GM12875 (cell line): ENCODE measurements around the gene GASK1A.
"Not testable (repeated sequence)": the region's sequence is repeated elsewhere in the genome, so short reads cannot be mapped to it uniquely, and the experiment has no call there.

Experiments used
- H3K4me3 ChIP-seq: one replicate; pipeline ENCODE4 v1.5.1; 2011; ENCODE audit warnings: low read depth, low read length, control low read depth
- CTCF ChIP-seq: IDR thresholded peaks from 2 replicates; pipeline ENCODE4 v1.5.1; 2011; ENCODE audit warnings: low read depth, mild to moderate bottlenecking, control low read depth, inconsistent platforms, low read length, moderate library complexity, borderline replicate concordance; ENCODE audit not compliant: insufficient read depth

Gene GASK1A

GRCh38 chr3:43059456-43059855 lies 80.3 kb downstream of the GASK1A start:
- no peak for TF ChIP-seq CTCF
- no peak overlapping the region for H3K4me3 ChIP-seq

GRCh38 chr3:43061101-43061895 lies 82.2 kb downstream of the GASK1A start:
- TF ChIP-seq CTCF: no peak
- H3K4me3 ChIP-seq: no peak overlapping the region

- no peak for TF ChIP-seq CTCF
- no peak overlapping the region for H3K4me3 ChIP-seq
Observed at GRCh38 chr3:43062040-43062563, 83.0 kb downstream of the GASK1A start.

- TF ChIP-seq CTCF: no peak
- H3K4me3 ChIP-seq: no peak overlapping the region
Observed at GRCh38 chr3:43062564-43063040, 83.5 kb downstream of the GASK1A start.

DNA sequence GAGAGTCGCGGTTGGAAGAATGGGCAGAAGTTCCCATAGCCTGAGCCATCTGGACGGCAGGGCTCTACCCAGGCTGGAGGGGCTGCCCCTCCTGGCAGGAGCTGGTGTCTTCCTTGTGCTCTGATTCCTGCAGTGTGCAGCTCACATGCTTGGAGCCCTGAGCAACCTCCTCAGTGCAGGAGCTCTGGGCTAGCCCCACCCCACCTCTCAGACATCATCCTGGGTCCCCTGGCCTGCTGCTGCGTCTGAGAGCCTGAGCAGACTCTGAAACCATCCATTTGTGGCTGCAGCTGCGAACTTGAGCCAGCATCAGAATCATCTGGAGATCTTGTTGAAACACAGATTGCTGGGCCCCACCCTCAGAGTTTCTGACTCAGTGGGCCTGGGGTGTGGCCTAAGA lies 84.0 kb downstream of the GASK1A start:
- TF ChIP-seq CTCF: no peak
- H3K4me3 ChIP-seq: no peak overlapping the region

GRCh38 chr3:43070670-43071069 lies 91.6 kb downstream of the GASK1A start:
- H3K4me3 ChIP-seq: not testable (repeated sequence)

DNA sequence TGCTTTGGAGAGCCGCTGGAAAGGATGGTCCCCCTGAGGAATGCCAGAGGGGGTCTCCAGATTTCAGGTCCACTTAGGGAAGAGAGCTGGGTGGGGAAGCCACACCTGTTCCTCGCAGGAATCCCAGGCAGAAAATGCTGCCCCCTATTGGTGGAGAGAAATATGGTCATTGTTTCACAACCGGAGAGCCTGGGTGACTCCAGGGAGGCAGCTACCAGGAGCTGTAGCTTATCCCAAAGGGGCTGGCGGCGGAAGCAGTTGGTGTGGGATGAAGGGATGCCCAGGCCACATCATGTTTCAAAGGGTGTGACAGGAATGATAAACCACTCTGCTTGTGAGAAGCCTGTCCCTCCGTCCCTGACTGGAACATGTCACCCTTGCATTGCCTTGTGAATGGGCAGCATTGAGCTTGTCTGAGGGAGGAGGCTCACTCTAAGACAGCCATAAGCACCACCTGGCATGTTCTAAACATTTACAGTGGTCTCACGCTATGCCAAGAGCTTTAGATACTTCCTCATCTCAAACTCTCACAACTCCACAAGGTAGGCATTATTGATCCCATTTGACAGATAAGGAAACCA lies 92.3 kb downstream of the GASK1A start:
- TF ChIP-seq CTCF: peak; percentile 34; the same call in 1 of the 2 replicates
- no peak overlapping the region for H3K4me3 ChIP-seq
